Common myeloid progenitor, CD34-positive (primary cell): Measurements from ENCODE around the gene SAMD4B. TPM values are rescaled to one million over a fixed set of nuclear protein-coding genes. Genes with fewer than 3 reads are reported as not detected.

ENCODE experiments used
- CTCF ChIA-PET: fragments of 350-600 bp; sonication (Branson Sonifier 250); formaldehyde crosslinking; loops from one replicate; lab custom pipeline; 2021; ENCODE audit warnings: antibody characterized with exemption; lab: Charles Lee
- POLR2A ChIA-PET: fragments of 350-600 bp; sonication (Branson Sonifier 250); formaldehyde crosslinking; loops from one replicate; lab custom pipeline; 2021; ENCODE audit warnings: antibody characterized with exemption; lab: Charles Lee
- DNase-seq, 3 donors: peaks; one replicate each; pipeline versions ENCODE4 v3.0.0 to v3.0.0-alpha.2; 2013
- H3K27ac ChIP-seq, 2 experiments: 1 replicate in 1 of 2; 2 replicates in 1 of 2; pipeline ENCODE4 v1.7.0; 2013; ENCODE audit warnings: inconsistent platforms in 2 of 2, low read length in 2 of 2, mild to moderate bottlenecking in 2 of 2, low read depth in 1 of 2, moderate library complexity in 1 of 2; ENCODE audit not compliant: severe bottlenecking in 2 of 2, insufficient read depth in 1 of 2, poor library complexity in 1 of 2
- H3K27me3 ChIP-seq, 5 experiments: replicated peaks in 2 of 5; 1 replicate in 3 of 5; 2 replicates in 2 of 5; pipeline versions ENCODE4 v1.6.1 to v1.7.0; 2013; ENCODE audit warnings: low read length in 4 of 5, mild to moderate bottlenecking in 2 of 5, moderate library complexity in 2 of 5, inconsistent platforms in 1 of 5; ENCODE audit not compliant: insufficient read depth in 5 of 5, control insufficient read depth in 4 of 5
- H3K36me3 ChIP-seq, 4 experiments: 1 replicate in 2 of 4; 2 replicates in 2 of 4; pipeline versions ENCODE4 v1.6.1 to v1.7.0; 2013; ENCODE audit warnings: low read length in 3 of 4, control low read depth in 1 of 4, mild to moderate bottlenecking in 1 of 4; ENCODE audit not compliant: control insufficient read depth in 4 of 4, insufficient read depth in 4 of 4
- H3K4me1 ChIP-seq, 4 experiments: 1 replicate in 3 of 4; 2 replicates in 1 of 4; pipeline versions ENCODE4 v1.6.1 to v1.7.1; 2013; ENCODE audit warnings: low read length in 3 of 4, mild to moderate bottlenecking in 3 of 4, control low read depth in 1 of 4, inconsistent platforms in 1 of 4, moderate library complexity in 1 of 4; ENCODE audit not compliant: control insufficient read depth in 4 of 4, insufficient read depth in 4 of 4; ENCODE audit errors: control extremely low read depth in 1 of 4
- H3K4me3 ChIP-seq, 7 experiments: 1 replicate in 4 of 7; 2 replicates in 3 of 7; pipeline versions ENCODE4 v1.5.1 to v1.7.0; 2013; ENCODE audit warnings: mild to moderate bottlenecking in 7 of 7, low read length in 6 of 7, moderate library complexity in 6 of 7, inconsistent platforms in 2 of 7, low read depth in 2 of 7, control low read depth in 1 of 7; ENCODE audit not compliant: insufficient read depth in 4 of 7, control insufficient read depth in 1 of 7; ENCODE audit errors: extremely low read depth in 1 of 7
- H3K9me3 ChIP-seq, 5 experiments: 1 replicate in 4 of 5; 2 replicates in 1 of 5; pipeline versions ENCODE4 v1.6.1 to v1.7.1; 2013; ENCODE audit warnings: low read length in 4 of 5, mild to moderate bottlenecking in 2 of 5, inconsistent platforms in 1 of 5, low read depth in 1 of 5, moderate library complexity in 1 of 5; ENCODE audit not compliant: control insufficient read depth in 4 of 5, insufficient read depth in 2 of 5; ENCODE audit errors: control extremely low read depth in 1 of 5
- WGBS: methylation state at CpG from one replicate; pipeline ENCODE4 v1.1.5; 2013; ENCODE audit not compliant: insufficient coverage; 5-methylcytosine and 5-hydroxymethylcytosine counted together
- polyA plus RNA-seq: library from polyadenylated mRNA; unstranded; fragments of 120-200 nt; gene quantifications from one replicate; pipeline ENCODE4 v1.2.1, GENCODE V29; 2013

Gene SAMD4B
- polyA plus RNA-seq, result 58.8 TPM

GRCh38 chr19:39341719-39342604 lies at the start of gene SAMD4B:
TSS of gene SAMD4B (plus strand) at chr19:39342421. CDS start at chr19:39356894, 14,473 bp downstream.
- H3K4me1 ChIP-seq, result peaks cover 12 to 55% (median 42%) of the 10 kb centered on the region in 4 experiments
- H3K4me3 ChIP-seq, result peak within 1 kb of the TSS; percentile 83 to 100 (median 97)
- no peaks in the 10 kb centered on the region for H3K27me3 ChIP-seq
- H3K36me3 ChIP-seq, result peaks cover 0 to 13% (median under 1%) of the 10 kb centered on the region in 4 experiments
- CTCF ChIA-PET, result interaction anchor here (0.6 to 1.4 kb wide), 5 partner anchors 9 to 70 kb away, joined by 3 to 5 read pairs (median 4); no protein-coding TSS in a partner anchor
- 2% methylated on average over 40 of the region's 105 CpGs for WGBS
- peak within 1 kb of the TSS; percentile 80 to 93 for H3K27ac ChIP-seq
- H3K9me3 ChIP-seq, result no peaks in the 10 kb centered on the region
- DNase-seq, result peak; percentile 99
- POLR2A ChIA-PET, result interaction anchor here (0.6 to 1.7 kb wide), 7 partner anchors 10 to 238 kb away, joined by 3 to 6 read pairs (median 3); partner anchors contain the start of genes PAF1 and PLEKHG2

- no peaks in the 10 kb centered on the region for H3K27me3 ChIP-seq
- no peaks in the 10 kb centered on the region for H3K36me3 ChIP-seq
- no peak overlapping the region for H3K4me3 ChIP-seq
- no peak for DNase-seq
- no peaks in the 10 kb centered on the region for H3K9me3 ChIP-seq
- ChIA-PET POLR2A (interaction anchor here (0.6 kb wide), 1 partner anchor 35 kb away, joined by 3 read pairs; no protein-coding TSS in a partner anchor), CTCF (interaction anchor here (0.6 kb wide), 1 partner anchor 16 kb away, joined by 3 read pairs; no protein-coding TSS in a partner anchor)
- H3K27ac ChIP-seq, result no peak overlapping the region
- WGBS, result 96% methylated on average over 4 of the region's 4 CpGs
- H3K4me1 ChIP-seq, result peaks cover 0 to 8% (median 6%) of the 10 kb centered on the region in 4 experiments
Observed at GRCh38 chr19:39293394-39293793, 48.8 kb upstream of the SAMD4B start.

GRCh38 chr19:39296055-39296645 lies 46.1 kb upstream of the SAMD4B start, which contains the start of gene IFNL1:
TSS of gene IFNL1 (plus strand) at chr19:39296407. CDS start at chr19:39296422, 15 bp downstream.
- Histone ChIP-seq H3K4me1 (peaks cover 0 to 10% (median 6%) of the 10 kb centered on the region in 4 experiments), H3K4me3 (no peak within 1 kb of the TSS), H3K9me3 (no peaks in the 10 kb centered on the region), H3K27ac (no peak within 1 kb of the TSS), H3K36me3 (no peaks in the 10 kb centered on the region), H3K27me3 (no peaks in the 10 kb centered on the region)
- ChIA-PET POLR2A (no interaction called here), CTCF (interaction anchor here (0.9 kb wide), 1 partner anchor 13 kb away, joined by 3 read pairs; no protein-coding TSS in a partner anchor)
- WGBS, result 99% methylated on average over 10 of the region's 11 CpGs
- DNase-seq, result no peak

- 100% methylated on average over 4 of the region's 4 CpGs for WGBS
- no peak overlapping the region for H3K27ac ChIP-seq
- no peak for DNase-seq
- POLR2A ChIA-PET, result no interaction called here
- H3K36me3 ChIP-seq, result no peaks in the 10 kb centered on the region
- H3K4me3 ChIP-seq, result no peak overlapping the region
- no peaks in the 10 kb centered on the region for H3K27me3 ChIP-seq
- peaks cover 0 to 10% (median 6%) of the 10 kb centered on the region in 4 experiments for H3K4me1 ChIP-seq
- no peaks in the 10 kb centered on the region for H3K9me3 ChIP-seq
- CTCF ChIA-PET, result no interaction called here
Observed at GRCh38 chr19:39296906-39297305, 45.3 kb upstream of the SAMD4B start.

GRCh38 chr19:39297931-39298634 lies 44.1 kb upstream of the SAMD4B start:
- POLR2A ChIA-PET, result no interaction called here
- Histone ChIP-seq H3K27ac (no peak overlapping the region), H3K27me3 (no peaks in the 10 kb centered on the region), H3K4me3 (no peak overlapping the region), H3K4me1 (peaks cover 0 to 10% (median 6%) of the 10 kb centered on the region in 4 experiments), H3K36me3 (no peaks in the 10 kb centered on the region), H3K9me3 (no peaks in the 10 kb centered on the region)
- WGBS, result 43% methylated on average over 16 of the region's 17 CpGs
- CTCF ChIA-PET, result interaction anchor here (1.4 kb wide), 1 partner anchor 8 kb away, joined by 3 read pairs; no protein-coding TSS in a partner anchor
- DNase-seq, result peak in 2 of 3 donors; percentile 69 to 77

- DNase-seq, result no peak
- Histone ChIP-seq H3K36me3 (no peaks in the 10 kb centered on the region), H3K4me1 (peaks cover 0 to 10% (median 6%) of the 10 kb centered on the region in 4 experiments), H3K27me3 (no peaks in the 10 kb centered on the region), H3K4me3 (no peak overlapping the region), H3K9me3 (no peaks in the 10 kb centered on the region), H3K27ac (no peak overlapping the region)
- 94% methylated on average over 6 of the region's 9 CpGs for WGBS
- ChIA-PET POLR2A (no interaction called here), CTCF (interaction anchor here (1.4 kb wide), 1 partner anchor 10 kb away, joined by 3 read pairs; no protein-coding TSS in a partner anchor)
Observed at GRCh38 chr19:39299404-39299803, 42.8 kb upstream of the SAMD4B start.
